CD14-positive monocyte (primary cell): Measurements from ENCODE around the gene CLDN7. TPM values are rescaled to one million over a fixed set of nuclear protein-coding genes. Genes with fewer than 3 reads are reported as not detected.
A peak's percentile ranks its signal among the peaks of the same experiment; 100 is the strongest.

Experiments used
- DNase-seq, 3 donors: peaks; one replicate each; pipeline ENCODE4 v3.0.0-alpha.2; 2011 to 2022
- H2AFZ ChIP-seq: 2 replicates; pipeline ENCODE4 v1.6.0; 2012; ENCODE audit warnings: mild to moderate bottlenecking, low read depth, low read length, inconsistent platforms; ENCODE audit not compliant: insufficient read depth, poor library complexity, severe bottlenecking
- H3K27ac ChIP-seq, 2 donors: 1 replicate in 1 of 2; 2 replicates in 1 of 2; pipeline ENCODE4 v1.5.1; 2012 to 2013; ENCODE audit warnings: low read length in 2 of 2, control low read depth in 1 of 2, inconsistent platforms in 1 of 2, low read depth in 1 of 2, mild to moderate bottlenecking in 1 of 2
- H3K27me3 ChIP-seq, 2 donors: one replicate each; pipeline versions ENCODE4 v1.6.0 to v1.6.1; 2011 to 2013; ENCODE audit warnings: low read length in 2 of 2; ENCODE audit not compliant: control insufficient read depth in 2 of 2, insufficient read depth in 2 of 2
- H3K36me3 ChIP-seq, 2 donors: replicated peaks in 1 of 2; 1 replicate in 1 of 2; 2 replicates in 1 of 2; pipeline versions ENCODE4 v1.5.1 to v1.6.1; 2012 to 2013; ENCODE audit warnings: low read length in 2 of 2, control low read depth in 1 of 2, inconsistent platforms in 1 of 2, mild to moderate bottlenecking in 1 of 2; ENCODE audit not compliant: insufficient read depth in 2 of 2, control insufficient read depth in 1 of 2
- H3K4me1 ChIP-seq, 2 donors: 1 replicate in 1 of 2; 2 replicates in 1 of 2; pipeline versions ENCODE4 v1.5.1 to v1.6.1; 2012 to 2013; ENCODE audit warnings: low read length in 2 of 2, control low read depth in 1 of 2, inconsistent platforms in 1 of 2, mild to moderate bottlenecking in 1 of 2, moderate library complexity in 1 of 2; ENCODE audit not compliant: insufficient read depth in 2 of 2, control insufficient read depth in 1 of 2
- H3K4me2 ChIP-seq: replicated peaks from 2 replicates; pipeline ENCODE3; 2012; ENCODE audit warnings: low read length, moderate library complexity, mild to moderate bottlenecking; ENCODE audit not compliant: poor library complexity, severe bottlenecking; ENCODE audit errors: extremely low read depth
- H3K4me3 ChIP-seq, 3 experiments: fragments of 200-600 bp in 1 of 3; sonication (generic) in 1 of 3; replicated peaks in 1 of 3; 1 replicate in 2 of 3; 2 replicates in 1 of 3; pipeline ENCODE4 v1.5.1; 2011 to 2013; ENCODE audit warnings: low read length in 3 of 3, mild to moderate bottlenecking in 3 of 3, control low read depth in 2 of 3, low read depth in 2 of 3, inconsistent platforms in 1 of 3, moderate library complexity in 1 of 3
- H3K79me2 ChIP-seq: 2 replicates; pipeline ENCODE4 v1.6.0; 2012; ENCODE audit warnings: mild to moderate bottlenecking, control low read depth, inconsistent platforms, low read length, moderate library complexity; ENCODE audit not compliant: insufficient read depth
- H3K9ac ChIP-seq: 2 replicates; pipeline ENCODE4 v1.6.0; 2017; ENCODE audit warnings: low read length, mild to moderate bottlenecking; ENCODE audit not compliant: insufficient read depth, poor library complexity, severe bottlenecking
- H3K9me3 ChIP-seq, 2 donors: replicated peaks in 1 of 2; 1 replicate in 1 of 2; 2 replicates in 1 of 2; pipeline versions ENCODE4 v1.5.1 to v1.6.1; 2012 to 2013; ENCODE audit warnings: low read length in 2 of 2, control low read depth in 1 of 2; ENCODE audit not compliant: control insufficient read depth in 1 of 2, insufficient read depth in 1 of 2
- H4K20me1 ChIP-seq: 2 replicates; pipeline ENCODE4 v1.6.0; 2012; ENCODE audit warnings: mild to moderate bottlenecking, low read length, control low read depth, moderate library complexity; ENCODE audit not compliant: insufficient read depth
- H3K27ac Mint-ChIP-seq, 7 donors: one replicate each; pipeline ENCODE4 v1.8.0; 2020; ENCODE audit warnings: mild to moderate bottlenecking in 7 of 7, mixed read lengths in 7 of 7, moderate library complexity in 6 of 7, inconsistent platforms in 2 of 7
- H3K27me3 Mint-ChIP-seq, 3 donors: one replicate each; pipeline ENCODE4 v1.8.0; 2021 to 2022; ENCODE audit warnings: low read depth in 3 of 3, mild to moderate bottlenecking in 3 of 3, mixed read lengths in 3 of 3, moderate library complexity in 3 of 3, inconsistent platforms in 1 of 3
- H3K36me3 Mint-ChIP-seq, 2 donors: one replicate each; pipeline ENCODE4 v1.8.0; 2020; ENCODE audit warnings: mixed read lengths in 2 of 2, inconsistent platforms in 1 of 2, mild to moderate bottlenecking in 1 of 2
- H3K4me1 Mint-ChIP-seq: one replicate; pipeline ENCODE4 v1.8.0; 2020; ENCODE audit warnings: mild to moderate bottlenecking, mixed read lengths
- H3K4me3 Mint-ChIP-seq, 2 donors: one replicate each; pipeline ENCODE4 v1.8.0; 2020; ENCODE audit warnings: mild to moderate bottlenecking in 2 of 2, mixed read lengths in 2 of 2, moderate library complexity in 1 of 2
- H3K9me3 Mint-ChIP-seq, 7 donors: one replicate each; pipeline ENCODE4 v1.8.0; 2020 to 2022; ENCODE audit warnings: mixed read lengths in 7 of 7, mild to moderate bottlenecking in 6 of 7, moderate library complexity in 6 of 7, inconsistent platforms in 2 of 7
- WGBS: methylation state at CpG from one replicate; pipeline ENCODE4 v1.1.5; 2013; ENCODE audit warnings: missing lambda C conversion rate; ENCODE audit not compliant: insufficient coverage; 5-methylcytosine and 5-hydroxymethylcytosine counted together
- intact Hi-C, 2 donors: fragments of 100-400 bp; cut with micrococcal nuclease; formaldehyde crosslinking; loops; one replicate each; pipeline versions ENCODE4 v1.15.0 to v1.15.1; 2023
- polyA plus RNA-seq, 3 donors: library from polyadenylated mRNA; depleted of rRNA in 1 of 3; unstranded in 2 of 3; stranded (reverse) in 1 of 3; fragments of 300-500 nt in 2 of 3; fragments of >200 nt in 1 of 3; fragmentation: Illumina TruSeq in 2 of 3; gene quantifications; 1 replicate in 2 of 3; 2 replicates in 1 of 3; pipeline ENCODE4 v1.2.3, GENCODE V29; 2012 to 2021
- TF ChIP-seq, protein P1 (sequence below): fragments of 200-600 bp; IDR thresholded peaks from one replicate; pipeline ENCODE4 v1.8.0; 2022; ENCODE audit warnings: antibody characterized with exemption, mild to moderate bottlenecking

CLDN7 gene
- polyA plus RNA-seq, 3 donors: 0.49 to 13.4 (median 2.1) TPM

- H3K36me3 Mint-ChIP-seq: peaks cover 0 to 5% of the 10 kb centered on the region in 2 donors
- TF ChIP-seq, protein P1, sequence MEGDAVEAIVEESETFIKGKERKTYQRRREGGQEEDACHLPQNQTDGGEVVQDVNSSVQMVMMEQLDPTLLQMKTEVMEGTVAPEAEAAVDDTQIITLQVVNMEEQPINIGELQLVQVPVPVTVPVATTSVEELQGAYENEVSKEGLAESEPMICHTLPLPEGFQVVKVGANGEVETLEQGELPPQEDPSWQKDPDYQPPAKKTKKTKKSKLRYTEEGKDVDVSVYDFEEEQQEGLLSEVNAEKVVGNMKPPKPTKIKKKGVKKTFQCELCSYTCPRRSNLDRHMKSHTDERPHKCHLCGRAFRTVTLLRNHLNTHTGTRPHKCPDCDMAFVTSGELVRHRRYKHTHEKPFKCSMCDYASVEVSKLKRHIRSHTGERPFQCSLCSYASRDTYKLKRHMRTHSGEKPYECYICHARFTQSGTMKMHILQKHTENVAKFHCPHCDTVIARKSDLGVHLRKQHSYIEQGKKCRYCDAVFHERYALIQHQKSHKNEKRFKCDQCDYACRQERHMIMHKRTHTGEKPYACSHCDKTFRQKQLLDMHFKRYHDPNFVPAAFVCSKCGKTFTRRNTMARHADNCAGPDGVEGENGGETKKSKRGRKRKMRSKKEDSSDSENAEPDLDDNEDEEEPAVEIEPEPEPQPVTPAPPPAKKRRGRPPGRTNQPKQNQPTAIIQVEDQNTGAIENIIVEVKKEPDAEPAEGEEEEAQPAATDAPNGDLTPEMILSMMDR: no peak
- peaks cover 30% of the 10 kb centered on the region for H3K4me1 Mint-ChIP-seq
- H4K20me1 ChIP-seq: no peaks in the 10 kb centered on the region
- no peak overlapping the region for H3K4me3 Mint-ChIP-seq
- H3K27me3 ChIP-seq: peaks cover 13 to 56% of the 10 kb centered on the region in 2 donors
- DNase-seq: no peak
- no peaks in the 10 kb centered on the region for H3K79me2 ChIP-seq
- intact Hi-C loops: loop anchor here in 1 of 2 donors (5.0 kb wide), 1 partner anchor 57 kb away; no protein-coding TSS in a partner anchor
- peaks cover 27 to 28% of the 10 kb centered on the region in 2 donors for H3K4me1 ChIP-seq
- no peak overlapping the region for H2AFZ ChIP-seq
- 99% methylated on average over 13 of the region's 16 CpGs for WGBS
- H3K9me3 Mint-ChIP-seq: peaks cover 0 to 15% (median 2%) of the 10 kb centered on the region in 7 donors
- no peak overlapping the region for H3K27ac Mint-ChIP-seq
- H3K36me3 ChIP-seq: no peaks in the 10 kb centered on the region
- H3K9me3 ChIP-seq: no peaks in the 10 kb centered on the region
- H3K4me2 ChIP-seq: no peak overlapping the region
- H3K4me3 ChIP-seq: no peak overlapping the region
- H3K9ac ChIP-seq: no peak overlapping the region
- no peak overlapping the region for H3K27ac ChIP-seq
- peaks cover 60 to 84% (median 69%) of the 10 kb centered on the region in 3 donors for H3K27me3 Mint-ChIP-seq
These were observed 22.6 kb upstream of the CLDN7 start for GRCh38 chr17:7284911-7285310.

- intact Hi-C loops: loop anchor here in 1 of 2 donors (5.0 kb wide), 1 partner anchor 59 kb away; no protein-coding TSS in a partner anchor
These were observed 21.4 kb upstream of the CLDN7 start for GRCh38 chr17:7283471-7284216.

More at GRCh38 chr17:7283471-7284216, 21.4 kb upstream of the CLDN7 start:
- Mint-ChIP-seq H3K27ac (peak overlapping the region in 2 of 7 donors; percentile 7 to 35), H3K9me3 (peaks cover 0 to 15% (median 2%) of the 10 kb centered on the region in 7 donors), H3K36me3 (peaks cover 0 to 5% of the 10 kb centered on the region in 2 donors), H3K4me1 (peaks cover 30% of the 10 kb centered on the region), H3K4me3 (peak overlapping the region in 1 of 2 donors; percentile 82), H3K27me3 (peaks cover 62 to 88% (median 66%) of the 10 kb centered on the region in 3 donors)
- H3K9ac ChIP-seq: no peak overlapping the region
- 98% methylated on average over 11 of the region's 18 CpGs for WGBS
- no peak overlapping the region for H3K27ac ChIP-seq
- TF ChIP-seq, protein P1: no peak
- H2AFZ ChIP-seq: no peak overlapping the region
- no peak overlapping the region for H3K4me3 ChIP-seq
- peaks cover 13 to 60% of the 10 kb centered on the region in 2 donors for H3K27me3 ChIP-seq
- no peaks in the 10 kb centered on the region for H4K20me1 ChIP-seq
- no peak overlapping the region for H3K4me2 ChIP-seq
- no peaks in the 10 kb centered on the region for H3K36me3 ChIP-seq
- H3K9me3 ChIP-seq: no peaks in the 10 kb centered on the region
- DNase-seq: no peak
- H3K4me1 ChIP-seq: peaks cover 27 to 28% of the 10 kb centered on the region in 2 donors
- no peaks in the 10 kb centered on the region for H3K79me2 ChIP-seq
